Activated CD4-positive, CD25-positive, alpha-beta regulatory T cell treated with anti-CD3 and anti-CD28 coated beads, Interleukin-2, amount 50 U/mL, for 16 hours (primary cell): ENCODE data around the gene TMEM151A.
"Not testable (repeated sequence)": the region's sequence is repeated elsewhere in the genome, so short reads cannot be mapped to it uniquely, and the experiment has no call there.

Experiments
- DNase-seq: peaks from one replicate; pipeline ENCODE4 v3.0.0-alpha.2; 2020; ENCODE audit warnings: low read depth, low spot score

TMEM151A gene

GRCh38 chr11:66267379-66268243 is 24.1 kb upstream of the TMEM151A start:
- peak; percentile 70 for DNase-seq

- peak; percentile 100 for DNase-seq
Observed at GRCh38 chr11:66268244-66268951, 23.3 kb upstream of the TMEM151A start, which contains the start of gene RAB1B. TSS of gene RAB1B (plus strand) at chr11:66268639. CDS start at chr11:66268680, 41 bp downstream.

- no peak for DNase-seq
Observed at GRCh38 chr11:66268952-66269905, 22.5 kb upstream of the TMEM151A start.

- DNase-seq = no peak
Observed at GRCh38 chr11:66271816-66272215, 19.9 kb upstream of the TMEM151A start.

- no peak for DNase-seq
Observed at GRCh38 chr11:66272596-66272995, 19.1 kb upstream of the TMEM151A start.

GRCh38 chr11:66274219-66274618 is 17.5 kb upstream of the TMEM151A start:
- DNase-seq = no peak

- no peak for DNase-seq
Observed at GRCh38 chr11:66275396-66275795, 16.3 kb upstream of the TMEM151A start.

- no peak for DNase-seq
Observed at GRCh38 chr11:66275984-66276612, 15.6 kb upstream of the TMEM151A start.

- DNase-seq = not testable (repeated sequence)
Observed at GRCh38 chr11:66276619-66277018, 15.1 kb upstream of the TMEM151A start.

- DNase-seq = not testable (repeated sequence)
Observed at GRCh38 chr11:66277064-66277463, 14.6 kb upstream of the TMEM151A start.

- no peak for DNase-seq
Observed at GRCh38 chr11:66277471-66278362, 14.0 kb upstream of the TMEM151A start, which contains the start of gene CNIH2. TSS of gene CNIH2 (plus strand) at chr11:66278175. CDS start at chr11:66278457, 282 bp downstream.

- DNase-seq = no peak
Observed at GRCh38 chr11:66278363-66279091, 13.2 kb upstream of the TMEM151A start.

GRCh38 chr11:66279092-66279734 is 12.5 kb upstream of the TMEM151A start:
- DNase-seq = no peak

- no peak for DNase-seq
Observed at GRCh38 chr11:66280428-66280827, 11.3 kb upstream of the TMEM151A start.

- DNase-seq = no peak
Observed at GRCh38 chr11:66281001-66281400, 10.7 kb upstream of the TMEM151A start.

GRCh38 chr11:66281776-66282467 is 9.8 kb upstream of the TMEM151A start:
- no peak for DNase-seq

- peak; percentile 100 for DNase-seq
Observed at GRCh38 chr11:66282468-66283455, 8.9 kb upstream of the TMEM151A start.
